Neuronal stem cell (in vitro differentiated cells): Measurements from ENCODE around the gene ZNF484.

Experiments used
- DNase-seq: peaks from one replicate; pipeline ENCODE4 v3.0.0-alpha.2; 2013; ENCODE audit warnings: low spot score
- H2AFZ ChIP-seq: one replicate; pipeline ENCODE4 v1.6.1; 2013; ENCODE audit warnings: mild to moderate bottlenecking, low read length, inconsistent platforms
- H2AK5ac ChIP-seq: 2 replicates; pipeline ENCODE4 v1.6.1; 2013; ENCODE audit warnings: low read depth, mild to moderate bottlenecking, inconsistent platforms, low read length, moderate library complexity, mixed read lengths
- H2BK120ac ChIP-seq: 2 replicates; pipeline ENCODE4 v1.6.1; 2013; ENCODE audit warnings: low read depth, mild to moderate bottlenecking, inconsistent platforms, low read length, moderate library complexity, mixed read lengths
- H2BK12ac ChIP-seq: one replicate; pipeline ENCODE4 v1.6.1; 2013; ENCODE audit warnings: low read length, inconsistent platforms
- H2BK15ac ChIP-seq: 2 replicates; pipeline ENCODE4 v1.6.1; 2013; ENCODE audit warnings: mild to moderate bottlenecking, low read length, inconsistent platforms, mixed read lengths
- H2BK5ac ChIP-seq: one replicate; pipeline ENCODE4 v1.6.1; 2013; ENCODE audit warnings: inconsistent platforms, mild to moderate bottlenecking, low read length, moderate library complexity
- H3K14ac ChIP-seq: one replicate; pipeline ENCODE4 v1.6.1; 2013; ENCODE audit warnings: low read length, inconsistent platforms
- H3K18ac ChIP-seq: 2 replicates; pipeline ENCODE4 v1.6.1; 2013; ENCODE audit warnings: low read length, inconsistent platforms
- H3K23ac ChIP-seq: 2 replicates; pipeline ENCODE4 v1.6.1; 2013; ENCODE audit warnings: low read depth, mild to moderate bottlenecking, mixed read lengths, low read length, inconsistent platforms; ENCODE audit not compliant: poor library complexity
- H3K27ac ChIP-seq: replicated peaks from 3 replicates; pipeline ENCODE4 v1.5.1; 2013; ENCODE audit warnings: low read length, inconsistent platforms
- H3K27me3 ChIP-seq, 3 experiments: 2 replicates each; pipeline ENCODE4 v1.6.1; 2013; ENCODE audit warnings: low read length in 3 of 3, mild to moderate bottlenecking in 2 of 3, inconsistent platforms in 1 of 3, low read depth in 1 of 3, mixed read lengths in 1 of 3, moderate library complexity in 1 of 3; ENCODE audit not compliant: control insufficient read depth in 3 of 3, insufficient read depth in 3 of 3
- H3K36me3 ChIP-seq, 2 donors: replicated peaks in 1 of 2; 2 replicates each; pipeline ENCODE4 v1.6.1; 2013; ENCODE audit warnings: low read length in 2 of 2; ENCODE audit not compliant: control insufficient read depth in 2 of 2, insufficient read depth in 2 of 2
- H3K4ac ChIP-seq: 2 replicates; pipeline ENCODE4 v1.6.1; 2013; ENCODE audit warnings: inconsistent platforms, mild to moderate bottlenecking, low read length, moderate library complexity
- H3K4me1 ChIP-seq, 2 donors: 1 replicate in 1 of 2; 2 replicates in 1 of 2; pipeline ENCODE4 v1.6.1; 2013; ENCODE audit warnings: low read length in 2 of 2, low read depth in 1 of 2; ENCODE audit not compliant: control insufficient read depth in 2 of 2, insufficient read depth in 1 of 2
- H3K4me2 ChIP-seq: one replicate; pipeline ENCODE4 v1.6.1; 2013; ENCODE audit warnings: mild to moderate bottlenecking, low read length, inconsistent platforms; ENCODE audit not compliant: insufficient read depth, poor library complexity, severe bottlenecking
- H3K4me3 ChIP-seq, 2 donors: 2 replicates each; pipeline ENCODE4 v1.5.1; 2013; ENCODE audit warnings: low read length in 2 of 2, mild to moderate bottlenecking in 2 of 2, inconsistent platforms in 1 of 2, moderate library complexity in 1 of 2
- H3K79me1 ChIP-seq: one replicate; pipeline ENCODE4 v1.6.1; 2013; ENCODE audit warnings: low read depth, mild to moderate bottlenecking, inconsistent platforms, low read length, moderate library complexity
- H3K9ac ChIP-seq: one replicate; pipeline ENCODE4 v1.6.1; 2013; ENCODE audit warnings: mild to moderate bottlenecking, low read depth, low read length, inconsistent platforms; ENCODE audit not compliant: poor library complexity
- H3K9me3 ChIP-seq, 2 donors: replicated peaks in 1 of 2; 2 replicates each; pipeline versions ENCODE3 to v1.6.1; 2013; ENCODE audit warnings: low read length in 2 of 2, mild to moderate bottlenecking in 2 of 2, inconsistent platforms in 1 of 2, low read depth in 1 of 2, mixed read lengths in 1 of 2, moderate library complexity in 1 of 2; ENCODE audit not compliant: control insufficient read depth in 2 of 2, insufficient read depth in 1 of 2
- H4K8ac ChIP-seq: one replicate; pipeline ENCODE4 v1.6.1; 2013; ENCODE audit warnings: low read depth, mild to moderate bottlenecking, inconsistent platforms, low read length, moderate library complexity
- H4K91ac ChIP-seq: one replicate; pipeline ENCODE4 v1.6.1; 2013; ENCODE audit warnings: low read length, low read depth, mild to moderate bottlenecking, inconsistent platforms; ENCODE audit not compliant: poor library complexity
- WGBS, 2 donors: extraction: QIAGEN DNeasy Blood & Tissue Kit; methylation state at CpG; one replicate each; pipeline ENCODE4 v1.1.7; 2013; ENCODE audit warnings: missing lambda C conversion rate in 2 of 2, mixed read lengths in 1 of 2; ENCODE audit not compliant: insufficient read length in 2 of 2, insufficient replicate concordance in 1 of 2; ENCODE audit errors: extremely low coverage in 2 of 2; 5-methylcytosine and 5-hydroxymethylcytosine counted together

The ZNF484 gene

GRCh38 chr9:92860867-92861266, 17.0 kb downstream of the ZNF484 start:
- no CpG with 5 or more reads among the region's 1 CpG for WGBS, 2 donors
- H2BK15ac ChIP-seq: no peak overlapping the region
- no peak overlapping the region for H3K18ac ChIP-seq
- H3K23ac ChIP-seq: no peak overlapping the region
- no peak for DNase-seq
- H2AFZ ChIP-seq: no peak overlapping the region
- H3K4me2 ChIP-seq: no peak overlapping the region
- H3K4me3 ChIP-seq: no peak overlapping the region
- H2BK120ac ChIP-seq: no peak overlapping the region
- H4K91ac ChIP-seq: no peak overlapping the region
- no peaks in the 10 kb centered on the region for H3K27me3 ChIP-seq
- H3K4ac ChIP-seq: no peak overlapping the region
- no peak overlapping the region for H2BK12ac ChIP-seq
- H3K4me1 ChIP-seq: no peaks in the 10 kb centered on the region
- H2AK5ac ChIP-seq: no peak overlapping the region
- H3K36me3 ChIP-seq: peaks cover 8 to 37% of the 10 kb centered on the region in 2 donors
- peaks cover 3 to 16% of the 10 kb centered on the region in 2 donors for H3K9me3 ChIP-seq
- H2BK5ac ChIP-seq: no peak overlapping the region
- H3K27ac ChIP-seq: no peak overlapping the region
- no peak overlapping the region for H3K14ac ChIP-seq
- peaks cover 1% of the 10 kb centered on the region for H3K79me1 ChIP-seq
- no peak overlapping the region for H3K9ac ChIP-seq
- H4K8ac ChIP-seq: no peak overlapping the region

- no peak overlapping the region for H3K4ac ChIP-seq
- H2BK120ac ChIP-seq: no peak overlapping the region
- no peak overlapping the region for H2BK5ac ChIP-seq
- no peak overlapping the region for H3K23ac ChIP-seq
- H2AK5ac ChIP-seq: no peak overlapping the region
- H3K4me3 ChIP-seq: no peak overlapping the region
- no peak for DNase-seq
- H3K27me3 ChIP-seq: no peaks in the 10 kb centered on the region
- H2AFZ ChIP-seq: no peak overlapping the region
- no peaks in the 10 kb centered on the region for H3K4me1 ChIP-seq
- no peak overlapping the region for H2BK15ac ChIP-seq
- H2BK12ac ChIP-seq: no peak overlapping the region
- peaks cover 18 to 65% of the 10 kb centered on the region in 2 donors for H3K36me3 ChIP-seq
- H4K91ac ChIP-seq: no peak overlapping the region
- H3K27ac ChIP-seq: no peak overlapping the region
- H3K79me1 ChIP-seq: no peaks in the 10 kb centered on the region
- no peak overlapping the region for H3K14ac ChIP-seq
- H3K4me2 ChIP-seq: no peak overlapping the region
- H3K18ac ChIP-seq: no peak overlapping the region
- no peak overlapping the region for H3K9ac ChIP-seq
- H4K8ac ChIP-seq: no peak overlapping the region
- peaks cover 3 to 30% of the 10 kb centered on the region in 2 donors for H3K9me3 ChIP-seq
Observed at GRCh38 chr9:92857236-92857635, 20.6 kb downstream of the ZNF484 start.

DNA sequence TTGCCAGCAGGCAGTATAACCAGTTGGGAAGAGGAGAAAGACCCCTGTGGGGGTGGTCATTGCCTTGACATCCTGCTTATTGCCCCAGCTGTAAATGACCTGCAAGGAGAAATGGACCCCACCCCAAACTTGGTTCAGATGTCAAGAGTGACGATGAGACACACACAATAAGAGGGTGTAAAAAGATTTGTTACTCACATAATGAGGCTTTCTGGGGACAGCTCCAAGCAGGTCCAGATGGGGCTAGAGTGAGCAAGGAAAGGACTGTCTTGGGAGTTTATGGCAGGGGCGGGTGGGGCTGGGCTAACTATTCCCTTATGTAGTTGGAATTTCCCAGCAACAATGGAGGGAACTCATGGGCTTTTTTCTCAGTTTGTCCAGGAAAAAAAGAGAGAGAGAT, 24.1 kb downstream of the ZNF484 start:
- Histone ChIP-seq H3K9me3 (peaks cover 1 to 41% of the 10 kb centered on the region in 2 donors), H2BK15ac (no peak overlapping the region), H3K27me3 (no peaks in the 10 kb centered on the region), H2BK12ac (no peak overlapping the region), H4K91ac (no peak overlapping the region), H3K9ac (no peak overlapping the region), H3K14ac (no peak overlapping the region), H3K4me1 (no peaks in the 10 kb centered on the region), H3K36me3 (peaks cover 19 to 77% of the 10 kb centered on the region in 2 donors), H3K4me3 (no peak overlapping the region), H3K27ac (no peak overlapping the region), H3K4ac (no peak overlapping the region), H2BK120ac (no peak overlapping the region), H3K18ac (no peak overlapping the region), H3K79me1 (no peaks in the 10 kb centered on the region), H2BK5ac (no peak overlapping the region), H3K23ac (no peak overlapping the region), H2AK5ac (no peak overlapping the region), H2AFZ (no peak overlapping the region), H3K4me2 (no peak overlapping the region), H4K8ac (no peak overlapping the region)
- WGBS, 2 donors: no CpG with 5 or more reads among the region's 2 CpGs
- no peak for DNase-seq

- no peak for DNase-seq
- no peak overlapping the region for H3K4me3 ChIP-seq
- peaks cover 17 to 69% of the 10 kb centered on the region in 2 donors for H3K9me3 ChIP-seq
- H3K4me2 ChIP-seq: no peak overlapping the region
- H3K4me1 ChIP-seq: no peaks in the 10 kb centered on the region
- H2BK120ac ChIP-seq: no peak overlapping the region
- H3K4ac ChIP-seq: no peak overlapping the region
- no peaks in the 10 kb centered on the region for H3K27me3 ChIP-seq
- no peaks in the 10 kb centered on the region for H3K79me1 ChIP-seq
- no peak overlapping the region for H3K9ac ChIP-seq
- H3K36me3 ChIP-seq: peaks cover 33 to 93% of the 10 kb centered on the region in 2 donors
- H4K91ac ChIP-seq: no peak overlapping the region
- H2AFZ ChIP-seq: no peak overlapping the region
- H3K27ac ChIP-seq: no peak overlapping the region
- H2BK12ac ChIP-seq: no peak overlapping the region
- no peak overlapping the region for H3K18ac ChIP-seq
- H3K23ac ChIP-seq: no peak overlapping the region
- no peak overlapping the region for H3K14ac ChIP-seq
- no peak overlapping the region for H4K8ac ChIP-seq
- H2AK5ac ChIP-seq: no peak overlapping the region
- no peak overlapping the region for H2BK15ac ChIP-seq
- no peak overlapping the region for H2BK5ac ChIP-seq
Observed at GRCh38 chr9:92850898-92851297, 26.9 kb downstream of the ZNF484 start.
